Hypothalamus (tissue), 51 donors: ENCODE data around the gene ARHGAP9.
"Not testable (repeated sequence)": the region's sequence is repeated elsewhere in the genome, so short reads cannot be mapped to it uniquely, and the experiment has no call there.

ENCODE experiments used
- DNase-seq, 51 donors: peaks; one replicate each; lab custom pipeline; 2025; lab: John Stamatoyannopoulos, UW

The ARHGAP9 gene

GRCh38 chr12:57518176-57518919 lies 38.7 kb upstream of the ARHGAP9 start:
- DNase-seq: no peak

DNA sequence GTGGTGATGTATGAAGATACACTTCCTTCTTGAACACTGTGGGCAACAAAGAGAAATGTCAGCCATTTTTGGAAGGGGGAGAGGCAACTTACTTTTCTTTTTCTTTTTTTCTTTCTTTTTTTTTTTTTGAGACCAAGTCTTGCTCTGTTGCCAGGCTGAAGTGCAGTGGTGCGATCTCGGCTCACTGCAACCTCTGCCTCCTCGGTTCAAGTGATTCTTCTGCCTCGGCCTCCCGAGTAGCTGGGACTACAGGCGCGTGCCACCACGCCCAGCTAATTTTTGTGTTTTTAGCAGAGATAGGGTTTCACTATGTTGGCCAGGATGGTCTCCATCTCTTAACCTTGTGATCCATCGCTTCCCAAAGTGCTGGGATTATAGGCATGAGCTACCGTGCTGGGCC lies 38.1 kb upstream of the ARHGAP9 start:
- not testable (repeated sequence) for DNase-seq

DNA sequence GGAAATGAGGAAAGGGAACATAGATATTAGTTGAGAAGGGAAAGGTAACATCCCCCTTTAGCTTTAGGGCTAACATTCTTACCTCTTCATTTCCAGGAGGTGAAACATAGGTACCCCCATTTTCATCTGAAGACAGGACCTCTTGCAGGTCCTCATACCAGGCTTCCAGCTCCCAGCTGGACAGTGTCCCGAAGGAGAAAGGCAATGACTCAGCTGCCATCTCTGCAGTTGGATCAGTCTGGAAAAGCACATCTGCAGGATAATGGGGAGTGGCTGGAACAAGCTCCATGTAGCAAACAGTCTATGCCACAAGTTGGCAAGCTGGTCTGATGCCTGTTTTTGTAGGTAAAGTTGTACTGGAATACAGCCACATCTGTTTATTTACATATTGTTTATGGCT lies 37.5 kb upstream of the ARHGAP9 start:
- DNase-seq: no peak

- DNase-seq: no peak
These were observed 37.0 kb upstream of the ARHGAP9 start for GRCh38 chr12:57516617-57517153.

- no peak for DNase-seq
These were observed 36.4 kb upstream of the ARHGAP9 start for GRCh38 chr12:57515934-57516541.

DNA sequence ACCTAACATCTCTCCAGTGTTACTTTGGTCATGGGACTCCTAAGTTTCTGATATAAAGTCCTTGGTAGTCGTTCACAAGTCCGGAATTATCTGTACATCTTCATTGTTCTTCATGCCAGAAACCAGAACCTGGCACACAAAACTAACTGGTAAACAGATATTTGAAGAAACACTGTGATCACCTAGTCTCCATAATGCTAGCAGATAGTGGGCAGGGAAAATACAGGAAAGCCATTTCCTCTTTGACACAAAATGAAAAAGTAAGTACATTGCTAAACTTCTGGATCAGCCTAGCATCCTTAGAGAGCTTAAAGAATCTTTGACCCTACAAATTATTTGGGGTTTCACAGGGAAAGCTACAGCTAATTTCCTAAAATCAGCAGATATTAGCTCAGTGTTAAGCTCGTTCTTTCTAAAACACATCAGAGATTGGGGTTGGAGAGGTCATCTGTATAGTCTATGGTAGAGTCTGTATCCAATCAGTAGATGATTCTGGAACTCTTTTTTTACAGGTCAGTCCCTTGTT lies 35.8 kb upstream of the ARHGAP9 start:
- no peak for DNase-seq

- DNase-seq: peak in 1 of 51 donors; percentile 19
These were observed 35.2 kb upstream of the ARHGAP9 start for GRCh38 chr12:57514720-57515407.

- DNase-seq: not testable (repeated sequence)
These were observed 34.6 kb upstream of the ARHGAP9 start for GRCh38 chr12:57514246-57514645.

DNA sequence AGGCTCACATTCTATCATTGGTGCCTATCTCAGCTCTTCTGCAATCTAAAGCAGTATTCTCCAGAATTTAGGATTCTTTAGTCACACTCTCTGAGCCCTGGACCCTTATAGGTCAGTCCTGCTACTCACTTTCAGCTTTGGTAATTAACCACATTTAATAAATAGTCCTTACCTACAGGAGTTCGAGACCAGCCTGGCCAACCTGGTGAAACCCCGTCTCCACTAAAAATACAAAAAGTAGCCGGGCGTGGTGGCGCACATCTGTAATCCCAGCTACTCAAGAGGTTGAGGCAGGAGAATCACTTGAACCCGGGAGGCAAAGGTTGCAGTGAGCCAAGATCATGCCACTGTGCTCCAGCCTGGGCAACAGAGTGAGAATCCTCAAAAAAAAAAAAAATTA lies 34.0 kb upstream of the ARHGAP9 start:
- not testable (repeated sequence) for DNase-seq

GRCh38 chr12:57513266-57513665 lies 33.6 kb upstream of the ARHGAP9 start:
- no peak for DNase-seq

DNA sequence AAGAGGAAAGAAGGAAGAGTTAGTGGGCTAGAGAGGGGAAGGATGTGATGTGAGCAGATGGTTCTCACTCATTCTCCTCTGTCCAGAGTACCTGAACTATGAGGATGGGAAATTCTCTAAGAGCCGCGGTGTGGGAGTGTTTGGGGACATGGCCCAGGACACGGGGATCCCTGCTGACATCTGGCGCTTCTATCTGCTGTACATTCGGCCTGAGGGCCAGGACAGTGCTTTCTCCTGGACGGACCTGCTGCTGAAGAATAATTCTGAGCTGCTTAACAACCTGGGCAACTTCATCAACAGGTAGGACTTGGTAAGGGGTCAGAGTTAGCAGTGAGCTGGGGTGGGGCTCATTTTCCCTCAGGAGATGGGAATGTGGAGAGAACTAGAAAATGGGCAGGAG lies 33.0 kb upstream of the ARHGAP9 start:
- DNase-seq: no peak

DNA sequence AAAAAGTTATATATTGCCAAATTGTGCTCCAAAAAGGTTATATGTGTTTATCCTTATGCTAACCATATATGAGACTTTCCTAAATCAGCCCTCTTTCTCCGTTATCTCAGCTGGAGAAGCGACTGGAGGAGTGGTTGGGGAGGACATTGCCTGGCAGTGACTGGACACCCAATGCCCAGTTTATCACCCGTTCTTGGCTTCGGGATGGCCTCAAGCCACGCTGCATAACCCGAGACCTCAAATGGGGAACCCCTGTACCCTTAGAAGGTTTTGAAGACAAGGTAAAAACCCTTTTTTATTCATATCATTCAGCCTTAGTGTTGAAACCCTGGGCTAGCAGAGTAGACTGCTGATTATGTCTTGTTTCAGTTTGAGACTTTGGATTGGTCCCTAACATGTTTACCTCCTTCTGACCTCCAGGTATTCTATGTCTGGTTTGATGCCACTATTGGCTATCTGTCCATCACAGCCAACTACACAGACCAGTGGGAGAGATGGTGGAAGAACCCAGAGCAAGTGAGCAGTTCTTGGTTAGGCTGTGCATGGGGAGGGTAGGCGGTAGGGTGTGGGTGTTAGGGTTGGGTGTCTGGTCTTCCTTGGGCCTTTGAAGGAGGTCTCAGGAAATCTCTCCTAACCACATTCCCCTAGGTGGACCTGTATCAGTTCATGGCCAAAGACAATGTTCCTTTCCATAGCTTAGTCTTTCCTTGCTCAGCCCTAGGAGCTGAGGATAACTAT lies 32.1 kb upstream of the ARHGAP9 start:
- no peak for DNase-seq

- DNase-seq: no peak
These were observed 31.5 kb upstream of the ARHGAP9 start for GRCh38 chr12:57511161-57511560.

- DNase-seq: not testable (repeated sequence)
These were observed 28.1 kb upstream of the ARHGAP9 start for GRCh38 chr12:57507796-57508195.

- not testable (repeated sequence) for DNase-seq
These were observed 26.9 kb upstream of the ARHGAP9 start for GRCh38 chr12:57506541-57506940.

DNA sequence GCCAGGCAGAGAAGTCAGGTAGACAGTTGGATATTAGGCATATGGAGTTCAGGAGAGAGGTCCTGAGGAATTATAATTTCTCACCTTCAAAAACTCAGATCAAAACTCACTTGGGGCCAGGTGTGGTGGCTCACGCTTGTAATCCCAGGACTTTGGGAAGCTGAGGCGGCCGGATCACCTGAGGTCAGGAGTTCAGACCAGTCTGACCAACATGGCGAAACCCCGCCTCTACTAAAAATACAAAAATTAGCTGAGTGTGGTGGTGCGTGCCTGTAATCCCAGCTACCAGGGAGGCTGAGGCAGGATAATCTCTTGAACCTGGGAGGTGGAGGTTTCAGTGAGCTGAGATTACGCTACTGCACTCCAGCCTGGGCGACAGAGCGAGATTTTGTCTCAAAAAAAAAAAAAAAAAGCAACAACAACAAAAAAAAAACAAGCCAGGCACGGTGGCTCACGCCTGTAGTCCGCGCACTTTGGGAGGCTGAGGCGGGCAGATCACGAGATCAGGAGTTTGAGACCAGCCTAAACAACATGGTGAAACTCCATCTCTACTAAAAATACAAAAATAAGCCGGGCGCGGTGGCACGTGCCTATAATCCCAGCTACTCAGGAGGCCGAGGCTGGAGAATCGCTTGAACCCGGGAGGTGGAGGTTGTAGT lies 22.8 kb upstream of the ARHGAP9 start:
- DNase-seq: not testable (repeated sequence)

DNA sequence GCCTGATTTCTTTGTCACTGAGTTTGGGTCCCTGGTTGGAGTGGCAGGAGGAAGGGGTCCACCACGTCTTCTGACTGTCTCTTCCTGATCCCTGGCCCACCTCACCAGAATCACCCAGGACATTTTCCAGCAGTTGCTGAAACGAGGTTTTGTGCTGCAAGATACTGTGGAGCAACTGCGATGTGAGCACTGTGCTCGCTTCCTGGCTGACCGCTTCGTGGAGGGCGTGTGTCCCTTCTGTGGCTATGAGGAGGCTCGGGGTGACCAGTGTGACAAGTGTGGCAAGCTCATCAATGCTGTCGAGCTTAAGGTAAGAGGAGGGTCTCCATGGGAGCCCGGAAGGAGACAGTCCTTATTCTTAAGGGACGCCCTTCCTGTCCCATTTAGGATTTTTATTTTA lies 20.5 kb upstream of the ARHGAP9 start:
- no peak for DNase-seq

- no peak for DNase-seq
These were observed 18.9 kb upstream of the ARHGAP9 start for GRCh38 chr12:57498571-57498970.

- no peak for DNase-seq
These were observed 18.5 kb upstream of the ARHGAP9 start for GRCh38 chr12:57498132-57498502.
